ENCODE results near the gene CHST5. TPM values are rescaled to one million over a fixed set of nuclear protein-coding genes. Genes with fewer than 3 reads are reported as not detected.

The CHST5 gene
- not detected for total RNA-seq
- long read RNA-seq, donor 1 = 0 reads
- long read RNA-seq, donor 2 = 0 reads

- intact Hi-C loops (cut with DNase I) = no loop called here
- DNase-seq (ENCODE audit: low spot score) = no peak
These were observed at the start of gene CHST5 for GRCh38 chr16:75535901-75536300. Gene CHST5, minus strand, starts transcription at chr16:75536108. Its CDS starts 5,724 bp downstream, at chr16:75530384.

- intact Hi-C loops (cut with DNase I) = no loop called here
These were observed 48.2 kb upstream of the CHST5 start for GRCh38 chr16:75584108-75584507.

GRCh38 chr16:75579281-75579834 lies 43.5 kb upstream of the CHST5 start:
- intact Hi-C loops (cut with DNase I) = loop anchor here in 1 of 2 donors (10.0 kb wide), 1 partner anchor 355 kb away; no protein-coding TSS in a partner anchor
- DNase-seq (ENCODE audit: low spot score) = no peak

More at GRCh38 chr16:75584108-75584507, 48.2 kb upstream of the CHST5 start:
- DNase-seq (ENCODE audit: low spot score) = no peak

GRCh38 chr16:75578725-75579124 lies 42.8 kb upstream of the CHST5 start:
- intact Hi-C loops (cut with DNase I) = loop anchor here in 1 of 2 donors (10.0 kb wide), 1 partner anchor 354 kb away; no protein-coding TSS in a partner anchor
- DNase-seq (ENCODE audit: low spot score) = no peak

- DNase-seq (ENCODE audit: low spot score) = no peak
- intact Hi-C loops (cut with DNase I) = loop anchor here in 1 of 2 donors (10.0 kb wide), 1 partner anchor 353 kb away; no protein-coding TSS in a partner anchor
These were observed 42.3 kb upstream of the CHST5 start for GRCh38 chr16:75578212-75578611.

GRCh38 chr16:75576384-75576811 lies 40.5 kb upstream of the CHST5 start:
- no peak for DNase-seq (ENCODE audit: low spot score)
- intact Hi-C loops (cut with DNase I) = loop anchor here in 1 of 2 donors (10.0 kb wide), 1 partner anchor 352 kb away; no protein-coding TSS in a partner anchor

GRCh38 chr16:75575958-75576357 lies 40.0 kb upstream of the CHST5 start:
- no peak for DNase-seq (ENCODE audit: low spot score)
- intact Hi-C loops (cut with DNase I) = loop anchor here in 1 of 2 donors (10.0 kb wide), 1 partner anchor 351 kb away; no protein-coding TSS in a partner anchor

GRCh38 chr16:75573955-75574354 lies 38.0 kb upstream of the CHST5 start:
- intact Hi-C loops (cut with DNase I) = loop anchor here in 1 of 2 donors (10.0 kb wide), 1 partner anchor 349 kb away; no protein-coding TSS in a partner anchor
- DNase-seq (ENCODE audit: low spot score) = no peak

GRCh38 chr16:75572864-75573542 lies 37.1 kb upstream of the CHST5 start:
- intact Hi-C loops (cut with DNase I) = loop anchor here in 1 of 2 donors (10.0 kb wide), 1 partner anchor 348 kb away; no protein-coding TSS in a partner anchor
- DNase-seq (ENCODE audit: low spot score) = no peak

- intact Hi-C loops (cut with DNase I) = loop anchor here in 1 of 2 donors (10.0 kb wide), 1 partner anchor 346 kb away; no protein-coding TSS in a partner anchor
- DNase-seq (ENCODE audit: low spot score) = no peak
These were observed 34.6 kb upstream of the CHST5 start for GRCh38 chr16:75570396-75571065.

- no peak for DNase-seq (ENCODE audit: low spot score)
- intact Hi-C loops (cut with DNase I) = loop anchor here (5.0 to 10.0 kb wide), 2 partner anchors 49 to 57 kb away; partner anchors contain the start of gene ADAT1 (in 1 of the 2)
These were observed 32.0 kb upstream of the CHST5 start for GRCh38 chr16:75567911-75568310.

GRCh38 chr16:75566758-75567255 lies 30.9 kb upstream of the CHST5 start:
- intact Hi-C loops (cut with DNase I) = loop anchor here (5.0 to 10.0 kb wide), 2 partner anchors 50 to 58 kb away; partner anchors contain the start of gene ADAT1 (in 1 of the 2)
- no peak for DNase-seq (ENCODE audit: low spot score)

- DNase-seq (ENCODE audit: low spot score) = peak; percentile 96
- intact Hi-C loops (cut with DNase I) = loop anchor here (5.0 to 10.0 kb wide), 2 partner anchors 51 to 59 kb away; partner anchors contain the start of gene ADAT1 (in 1 of the 2)
These were observed 30.3 kb upstream of the CHST5 start, which contains the start of gene GABARAPL2 for GRCh38 chr16:75566040-75566757. Gene GABARAPL2, plus strand, starts transcription at chr16:75566379. Its CDS starts 108 bp downstream, at chr16:75566487.

GRCh38 chr16:75565640-75566039 lies 29.7 kb upstream of the CHST5 start:
- no peak for DNase-seq (ENCODE audit: low spot score)
- intact Hi-C loops (cut with DNase I) = loop anchor here (5.0 to 10.0 kb wide), 2 partner anchors 52 to 59 kb away; partner anchors contain the start of gene ADAT1 (in 1 of the 2)

GRCh38 chr16:75559564-75560372 lies 23.9 kb upstream of the CHST5 start:
- intact Hi-C loops (cut with DNase I) = loop anchor here in 1 of 2 donors (10.0 kb wide), 1 partner anchor 65 kb away; the partner anchor contains the start of gene ADAT1
- DNase-seq (ENCODE audit: low spot score) = no peak

GRCh38 chr16:75558846-75559401 lies 23.0 kb upstream of the CHST5 start:
- DNase-seq (ENCODE audit: low spot score) = no peak
- intact Hi-C loops (cut with DNase I) = no loop called here

- intact Hi-C loops (cut with DNase I) = no loop called here
- DNase-seq (ENCODE audit: low spot score) = no peak
These were observed 20.6 kb upstream of the CHST5 start for GRCh38 chr16:75556431-75556950.
